HepG2 (cell line): Measurements from ENCODE around the gene U2AF1L4. TPM values are rescaled to one million over a fixed set of nuclear protein-coding genes. Genes with fewer than 3 reads are reported as not detected.
A peak's percentile ranks its signal among the peaks of the same experiment; 100 is the strongest.

Experiments used
- NFIC ChIP-seq: IDR thresholded peaks from 2 replicates; pipeline ENCODE4 v1.6.1; 2012; ENCODE audit warnings: mild to moderate bottlenecking, low read length, inconsistent platforms
- SALL1 ChIP-seq: sonication (generic); formaldehyde crosslinking; IDR thresholded peaks from 2 replicates; pipeline ENCODE4 v1.8.0; 2022; ENCODE audit warnings: mild to moderate bottlenecking, missing genetic modification reagents
- SAP130 ChIP-seq: IDR thresholded peaks from 2 replicates; pipeline ENCODE4 v1.6.1; 2016; ENCODE audit warnings: low read depth
- SOX5 ChIP-seq: IDR thresholded peaks from 2 replicates; pipeline ENCODE4 v1.6.1; 2016; ENCODE audit warnings: borderline replicate concordance
- TBL1XR1 ChIP-seq: fragments of 150-350 bp; IDR thresholded peaks from 2 replicates; pipeline ENCODE4 v1.6.1; 2014; ENCODE audit warnings: borderline replicate concordance, low read length; ENCODE audit not compliant: partially characterized antibody
- TCF7 ChIP-seq: sonication (generic); IDR thresholded peaks from 2 replicates; pipeline ENCODE4 v1.6.1; 2016; ENCODE audit warnings: antibody characterized with exemption, low read depth
- XRCC5 ChIP-seq: fragments of 200-400 bp; formaldehyde crosslinking; optimal IDR thresholded peaks from 2 replicates; pipeline ENCODE3; 2017; ENCODE audit warnings: mild to moderate bottlenecking, low read length
- ZFX ChIP-seq: sonication (generic); formaldehyde crosslinking; IDR thresholded peaks from 2 replicates; pipeline ENCODE4 v1.4.0; 2020; ENCODE audit warnings: mild to moderate bottlenecking, low read depth, missing genetic modification reagents, moderate library complexity
- ZMYM2 ChIP-seq: sonication (generic); formaldehyde crosslinking; IDR thresholded peaks from 2 replicates; pipeline ENCODE4 v1.8.0; 2022; ENCODE audit warnings: mild to moderate bottlenecking, missing genetic modification reagents
- ZMYM4 ChIP-seq: sonication (generic); formaldehyde crosslinking; IDR thresholded peaks from 2 replicates; pipeline ENCODE4 v1.8.1; 2023; ENCODE audit warnings: mild to moderate bottlenecking, missing genetic modification reagents
- ZNF263 ChIP-seq: sonication (generic); formaldehyde crosslinking; IDR thresholded peaks from 2 replicates; pipeline ENCODE4 v1.4.0; 2020; ENCODE audit warnings: missing genetic modification reagents
- ZNF484 ChIP-seq: sonication (generic); formaldehyde crosslinking; IDR thresholded peaks from 2 replicates; pipeline ENCODE4 v1.5.1; 2020; ENCODE audit warnings: mild to moderate bottlenecking, low read depth, missing genetic modification reagents, borderline replicate concordance
- ZSCAN22 ChIP-seq: sonication (generic); formaldehyde crosslinking; IDR thresholded peaks from 2 replicates; pipeline ENCODE4 v1.4.0; 2020; ENCODE audit warnings: mild to moderate bottlenecking, missing genetic modification reagents
- polyA plus RNA-seq, 8 experiments: library from polyadenylated mRNA; depleted of rRNA in 3 of 8; stranded (reverse) in 7 of 8; unstranded in 1 of 8; fragments of >200 nt; fragmentation: Illumina TruSeq in 4 of 8; extraction: Trizol in 4 of 8; gene quantifications; 2 replicates each; pipeline versions ENCODE4 v1.2.1 to v1.2.3, GENCODE V29; 2011 to 2016; ENCODE audit warnings: low read depth in 4 of 8, missing spikeins in 1 of 8, mixed read lengths in 1 of 8; ENCODE audit not compliant: insufficient read depth in 1 of 8
- total RNA-seq, 5 experiments: library from RNA; depleted of rRNA; stranded (reverse); fragments of >200 nt; fragmentation: Illumina TruSeq; extraction: Trizol; gene quantifications; 2 replicates each; pipeline ENCODE4 v1.2.3, GENCODE V29; 2016; ENCODE audit warnings: low read depth in 1 of 5
- TF ChIP-seq, protein P1 (sequence below): IDR thresholded peaks from 2 replicates; pipeline ENCODE4 v1.6.1; 2016; ENCODE audit warnings: low read depth, control low read depth
- TF ChIP-seq, protein P2 (sequence below): sonication (generic); formaldehyde crosslinking; IDR thresholded peaks from 2 replicates; pipeline ENCODE4 v1.4.0; 2020; ENCODE audit warnings: missing genetic modification reagents, borderline replicate concordance
- TF ChIP-seq, protein P3 (sequence below): sonication (generic); formaldehyde crosslinking; IDR thresholded peaks from 2 replicates; pipeline ENCODE4 v1.5.0; 2020; ENCODE audit warnings: missing genetic modification reagents
- TF ChIP-seq, protein P4 (sequence below): sonication (generic); formaldehyde crosslinking; IDR thresholded peaks from 2 replicates; pipeline ENCODE4 v1.8.1; 2023; ENCODE audit warnings: mild to moderate bottlenecking, moderate library complexity, missing genetic modification reagents
- TF ChIP-seq, protein P5 (sequence below): sonication (generic); formaldehyde crosslinking; IDR thresholded peaks from 2 replicates; pipeline ENCODE4 v1.5.0; 2020; ENCODE audit warnings: missing genetic modification reagents, mild to moderate bottlenecking, borderline replicate concordance
- TF ChIP-seq, protein P6 (sequence below): sonication (generic); formaldehyde crosslinking; IDR thresholded peaks from 2 replicates; pipeline ENCODE4 v1.4.0; 2020; ENCODE audit warnings: missing genetic modification reagents
- TF ChIP-seq, protein P7 (sequence below): fragments of 450-650 bp; IDR thresholded peaks from 2 replicates; pipeline ENCODE4 v1.6.1; 2016

Gene U2AF1L4
- total and polyA plus RNA-seq, 2 of the 13 experiments (the other 11 are each of a cell fraction or from before 2014, with no cell fraction given), result 7.9 to 15.4 TPM

DNA sequence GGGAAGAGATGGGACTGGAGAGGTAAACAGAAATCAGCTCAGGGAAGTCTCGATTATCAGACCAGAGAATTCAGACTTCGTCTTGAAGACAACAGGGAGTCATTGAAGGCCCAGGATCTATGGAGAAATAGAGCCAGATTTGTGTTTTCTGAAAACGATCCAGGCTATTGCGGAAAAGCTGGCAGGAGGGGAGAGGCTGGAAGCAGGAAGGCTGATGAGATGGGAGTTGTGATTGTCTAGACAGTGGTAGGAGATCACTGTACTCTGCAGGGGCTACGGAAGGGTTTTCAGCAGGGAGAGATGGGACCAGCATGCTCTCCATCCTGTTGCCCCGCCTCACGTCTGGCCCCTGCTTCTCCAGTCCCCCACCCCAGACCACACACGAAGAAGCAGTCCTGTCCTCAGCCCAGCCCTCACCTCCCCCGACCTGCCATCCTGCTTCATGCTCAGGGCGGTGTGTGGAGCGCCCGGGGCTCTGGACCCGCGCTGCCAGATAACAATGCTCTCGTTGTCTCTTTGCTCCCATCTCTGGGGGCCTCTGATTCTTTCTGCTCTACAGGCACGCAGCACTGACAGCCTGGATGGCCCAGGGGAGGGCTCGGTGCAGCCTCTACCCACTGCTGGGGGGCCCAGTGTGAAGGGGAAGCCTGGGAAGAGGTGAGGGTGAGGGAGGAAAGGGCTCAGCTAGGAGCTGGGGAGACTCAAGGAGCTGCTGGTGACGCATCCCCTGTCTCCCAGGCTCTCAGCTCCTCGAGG, 32.0 kb upstream of the U2AF1L4 start (continued):
- TF ChIP-seq, protein P1, sequence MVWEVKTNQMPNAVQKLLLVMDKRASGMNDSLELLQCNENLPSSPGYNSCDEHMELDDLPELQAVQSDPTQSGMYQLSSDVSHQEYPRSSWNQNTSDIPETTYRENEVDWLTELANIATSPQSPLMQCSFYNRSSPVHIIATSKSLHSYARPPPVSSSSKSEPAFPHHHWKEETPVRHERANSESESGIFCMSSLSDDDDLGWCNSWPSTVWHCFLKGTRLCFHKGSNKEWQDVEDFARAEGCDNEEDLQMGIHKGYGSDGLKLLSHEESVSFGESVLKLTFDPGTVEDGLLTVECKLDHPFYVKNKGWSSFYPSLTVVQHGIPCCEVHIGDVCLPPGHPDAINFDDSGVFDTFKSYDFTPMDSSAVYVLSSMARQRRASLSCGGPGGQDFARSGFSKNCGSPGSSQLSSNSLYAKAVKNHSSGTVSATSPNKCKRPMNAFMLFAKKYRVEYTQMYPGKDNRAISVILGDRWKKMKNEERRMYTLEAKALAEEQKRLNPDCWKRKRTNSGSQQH (CRISPR knock-in tag), result 0 out of 2 replicates have a peak, but pooled peaks have one; percentile 30
- TF ChIP-seq, protein P2, sequence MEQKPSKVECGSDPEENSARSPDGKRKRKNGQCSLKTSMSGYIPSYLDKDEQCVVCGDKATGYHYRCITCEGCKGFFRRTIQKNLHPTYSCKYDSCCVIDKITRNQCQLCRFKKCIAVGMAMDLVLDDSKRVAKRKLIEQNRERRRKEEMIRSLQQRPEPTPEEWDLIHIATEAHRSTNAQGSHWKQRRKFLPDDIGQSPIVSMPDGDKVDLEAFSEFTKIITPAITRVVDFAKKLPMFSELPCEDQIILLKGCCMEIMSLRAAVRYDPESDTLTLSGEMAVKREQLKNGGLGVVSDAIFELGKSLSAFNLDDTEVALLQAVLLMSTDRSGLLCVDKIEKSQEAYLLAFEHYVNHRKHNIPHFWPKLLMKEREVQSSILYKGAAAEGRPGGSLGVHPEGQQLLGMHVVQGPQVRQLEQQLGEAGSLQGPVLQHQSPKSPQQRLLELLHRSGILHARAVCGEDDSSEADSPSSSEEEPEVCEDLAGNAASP (CRISPR knock-in tag), result peak; percentile 30; the same call in 1 of the 2 replicates
- TF ChIP-seq ZFX (CRISPR knock-in tag), result 0 out of 2 replicates have a peak, but pooled peaks have one; percentile 13
- no peak for TF ChIP-seq NFIC
- TF ChIP-seq, protein P3, sequence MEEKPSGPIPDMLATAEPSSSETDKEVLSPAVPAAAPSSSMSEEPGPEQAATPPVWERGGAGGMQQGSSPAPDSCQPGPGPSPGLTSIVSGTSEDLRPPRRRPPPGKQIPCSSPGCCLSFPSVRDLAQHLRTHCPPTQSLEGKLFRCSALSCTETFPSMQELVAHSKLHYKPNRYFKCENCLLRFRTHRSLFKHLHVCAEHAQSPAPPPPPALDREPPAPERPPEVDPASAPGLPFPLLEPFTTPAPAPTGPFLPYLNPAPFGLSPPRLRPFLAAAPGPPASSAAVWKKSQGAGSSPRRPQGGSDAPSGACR (CRISPR knock-in tag), result no peak
- TF ChIP-seq, protein P4, sequence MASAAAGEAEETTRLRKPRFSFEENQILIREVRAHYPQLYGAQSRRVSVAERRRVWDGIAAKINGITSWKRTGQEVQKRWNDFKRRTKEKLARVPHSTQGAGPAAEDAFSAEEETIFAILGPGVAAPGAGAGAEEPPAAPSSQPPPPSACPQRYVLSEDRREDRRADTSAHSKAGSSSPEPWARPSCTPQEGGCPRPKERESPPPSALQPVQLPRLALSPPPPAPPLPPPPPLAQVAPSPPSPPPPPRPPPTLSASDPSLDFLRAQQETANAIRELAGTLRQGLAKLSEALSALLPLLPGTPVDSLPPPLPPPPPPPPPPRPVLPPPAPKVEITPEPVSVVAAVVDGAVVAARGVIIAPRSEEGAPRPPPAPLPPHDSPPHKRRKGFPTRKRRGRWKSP (CRISPR knock-in tag), result 0 out of 2 replicates have a peak, but pooled peaks have one; percentile 39
- TF ChIP-seq, protein P5, sequence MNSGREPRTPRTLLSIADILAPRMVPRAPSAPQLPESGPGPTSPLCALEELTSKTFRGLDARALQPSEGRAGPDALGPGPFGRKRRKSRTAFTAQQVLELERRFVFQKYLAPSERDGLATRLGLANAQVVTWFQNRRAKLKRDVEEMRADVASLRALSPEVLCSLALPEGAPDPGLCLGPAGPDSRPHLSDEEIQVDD, result no peak
- no peak for TF ChIP-seq TBL1XR1
- TF ChIP-seq ZMYM4 (CRISPR knock-in tag), result no peak
- no peak for TF ChIP-seq TCF7
- peak; percentile 25 for TF ChIP-seq XRCC5
- no peak for TF ChIP-seq ZMYM2 (CRISPR knock-in tag)
- TF ChIP-seq ZNF263 (CRISPR knock-in tag), result peak; percentile 3; the same call in 1 of the 2 replicates
- TF ChIP-seq SALL1 (CRISPR knock-in tag), result 0 out of 2 replicates have a peak, but pooled peaks have one; percentile 10
- no peak for TF ChIP-seq ZNF484
- TF ChIP-seq, protein P6, sequence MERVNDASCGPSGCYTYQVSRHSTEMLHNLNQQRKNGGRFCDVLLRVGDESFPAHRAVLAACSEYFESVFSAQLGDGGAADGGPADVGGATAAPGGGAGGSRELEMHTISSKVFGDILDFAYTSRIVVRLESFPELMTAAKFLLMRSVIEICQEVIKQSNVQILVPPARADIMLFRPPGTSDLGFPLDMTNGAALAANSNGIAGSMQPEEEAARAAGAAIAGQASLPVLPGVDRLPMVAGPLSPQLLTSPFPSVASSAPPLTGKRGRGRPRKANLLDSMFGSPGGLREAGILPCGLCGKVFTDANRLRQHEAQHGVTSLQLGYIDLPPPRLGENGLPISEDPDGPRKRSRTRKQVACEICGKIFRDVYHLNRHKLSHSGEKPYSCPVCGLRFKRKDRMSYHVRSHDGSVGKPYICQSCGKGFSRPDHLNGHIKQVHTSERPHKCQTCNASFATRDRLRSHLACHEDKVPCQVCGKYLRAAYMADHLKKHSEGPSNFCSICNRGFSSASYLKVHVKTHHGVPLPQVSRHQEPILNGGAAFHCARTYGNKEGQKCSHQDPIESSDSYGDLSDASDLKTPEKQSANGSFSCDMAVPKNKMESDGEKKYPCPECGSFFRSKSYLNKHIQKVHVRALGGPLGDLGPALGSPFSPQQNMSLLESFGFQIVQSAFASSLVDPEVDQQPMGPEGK (CRISPR knock-in tag), result peak; percentile 94
- peak; percentile 68 for TF ChIP-seq SAP130 (CRISPR knock-in tag)
- TF ChIP-seq SOX5 (CRISPR knock-in tag), result peak; percentile 63; the same call in 1 of the 2 replicates
- TF ChIP-seq ZSCAN22 (CRISPR knock-in tag), result no peak
- TF ChIP-seq, protein P7, sequence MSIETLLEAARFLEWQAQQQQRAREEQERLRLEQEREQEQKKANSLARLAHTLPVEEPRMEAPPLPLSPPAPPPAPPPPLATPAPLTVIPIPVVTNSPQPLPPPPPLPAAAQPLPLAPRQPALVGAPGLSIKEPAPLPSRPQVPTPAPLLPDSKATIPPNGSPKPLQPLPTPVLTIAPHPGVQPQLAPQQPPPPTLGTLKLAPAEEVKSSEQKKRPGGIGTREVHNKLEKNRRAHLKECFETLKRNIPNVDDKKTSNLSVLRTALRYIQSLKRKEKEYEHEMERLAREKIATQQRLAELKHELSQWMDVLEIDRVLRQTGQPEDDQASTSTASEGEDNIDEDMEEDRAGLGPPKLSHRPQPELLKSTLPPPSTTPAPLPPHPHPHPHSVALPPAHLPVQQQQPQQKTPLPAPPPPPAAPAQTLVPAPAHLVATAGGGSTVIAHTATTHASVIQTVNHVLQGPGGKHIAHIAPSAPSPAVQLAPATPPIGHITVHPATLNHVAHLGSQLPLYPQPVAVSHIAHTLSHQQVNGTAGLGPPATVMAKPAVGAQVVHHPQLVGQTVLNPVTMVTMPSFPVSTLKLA, result no peak
